H1 (cell line): Measurements from ENCODE around the gene TNFRSF18. TPM values are rescaled to one million over a fixed set of nuclear protein-coding genes. Genes with fewer than 3 reads are reported as not detected.

ENCODE experiments used
- CTCF ChIA-PET: fragments of 300-600 bp; sonication (Branson Sonifier 250); formaldehyde crosslinking; loops from one replicate; lab custom pipeline; 2021; ENCODE audit not compliant: partially characterized antibody; lab: Charles Lee
- POLR2A ChIA-PET: fragments of 300-600 bp; sonication (Branson Sonifier 250); formaldehyde crosslinking; loops from one replicate; lab custom pipeline; 2021; ENCODE audit warnings: inconsistent platforms; ENCODE audit not compliant: partially characterized antibody; lab: Charles Lee
- DNase-seq, 2 experiments: peaks; one replicate each; pipeline versions ENCODE4 v3.0.0 to v3.0.0-alpha.2; 2010 to 2022; ENCODE audit warnings: low spot score in 2 of 2, low read depth in 1 of 2, mixed read lengths in 1 of 2
- FAIRE-seq: peaks from 2 replicates; lab custom pipeline; 2011; peaks lifted over from hg19 to GRCh38; lab: Jason Lieb, UNC
- H2AFZ ChIP-seq: 2 replicates; pipeline ENCODE4 v1.8.1; 2012; ENCODE audit warnings: low read length, inconsistent platforms
- H2AK5ac ChIP-seq: 2 replicates; pipeline ENCODE4 v1.6.1; 2013; ENCODE audit warnings: low read depth, low read length
- H2BK120ac ChIP-seq: replicated peaks from 2 replicates; pipeline ENCODE3; 2013; ENCODE audit warnings: low read depth, low read length, inconsistent platforms
- H2BK12ac ChIP-seq: 2 replicates; pipeline ENCODE4 v1.6.1; 2013; ENCODE audit warnings: low read depth, low read length
- H2BK15ac ChIP-seq: 2 replicates; pipeline ENCODE4 v1.6.1; 2013; ENCODE audit warnings: low read length
- H2BK20ac ChIP-seq: 2 replicates; pipeline ENCODE4 v1.6.1; 2013; ENCODE audit warnings: low read length
- H2BK5ac ChIP-seq: 2 replicates; pipeline ENCODE4 v1.6.1; 2013; ENCODE audit warnings: low read depth, low read length
- H3K14ac ChIP-seq: 2 replicates; pipeline ENCODE4 v1.6.1; 2013; ENCODE audit warnings: inconsistent platforms; ENCODE audit not compliant: insufficient read length
- H3K18ac ChIP-seq: 2 replicates; pipeline ENCODE4 v1.6.1; 2013; ENCODE audit warnings: low read length; ENCODE audit errors: extremely low read depth
- H3K23ac ChIP-seq: 2 replicates; pipeline ENCODE4 v1.6.1; 2013; ENCODE audit warnings: inconsistent platforms; ENCODE audit not compliant: insufficient read length
- H3K23me2 ChIP-seq: 2 replicates; pipeline ENCODE4 v1.6.1; 2013; ENCODE audit warnings: low read depth, low read length
- H3K27ac ChIP-seq: 2 replicates; pipeline ENCODE4 v1.6.1; 2011; ENCODE audit warnings: low read depth, low read length, inconsistent platforms
- H3K27me3 ChIP-seq, 4 experiments: replicated peaks in 1 of 4; 1 replicate in 1 of 4; 2 replicates in 3 of 4; pipeline versions ENCODE4 v1.6.1 to v1.8.1; 2011 to 2013; ENCODE audit warnings: low read length in 3 of 4, mild to moderate bottlenecking in 3 of 4, inconsistent platforms in 2 of 4, mixed read lengths in 2 of 4, moderate library complexity in 1 of 4; ENCODE audit not compliant: control insufficient read depth in 3 of 4, insufficient read depth in 3 of 4; ENCODE audit errors: extremely low read depth in 1 of 4
- H3K36me3 ChIP-seq, 4 experiments: 2 replicates each; pipeline versions ENCODE4 v1.6.1 to v1.8.1; 2011 to 2013; ENCODE audit warnings: mild to moderate bottlenecking in 4 of 4, low read length in 3 of 4, moderate library complexity in 2 of 4, control low read depth in 1 of 4, inconsistent platforms in 1 of 4; ENCODE audit not compliant: insufficient read depth in 4 of 4, control insufficient read depth in 2 of 4
- H3K4ac ChIP-seq: replicated peaks from 2 replicates; pipeline ENCODE3; 2013; ENCODE audit warnings: low read length, low read depth, mixed read lengths, inconsistent platforms; ENCODE audit not compliant: insufficient read length
- H3K4me1 ChIP-seq, 4 experiments: replicated peaks in 1 of 4; 1 replicate in 1 of 4; 2 replicates in 3 of 4; pipeline versions ENCODE4 v1.6.1 to v1.8.1; 2011 to 2013; ENCODE audit warnings: low read length in 3 of 4, inconsistent platforms in 2 of 4, mixed read lengths in 1 of 4; ENCODE audit not compliant: insufficient read depth in 4 of 4, control insufficient read depth in 3 of 4
- H3K4me2 ChIP-seq, 2 experiments: 2 replicates each; pipeline versions ENCODE4 v1.6.1 to v1.8.1; 2011 to 2013; ENCODE audit warnings: low read depth in 2 of 2, low read length in 2 of 2, control low read depth in 1 of 2, inconsistent platforms in 1 of 2, mild to moderate bottlenecking in 1 of 2; ENCODE audit not compliant: insufficient read depth in 1 of 2
- H3K4me3 ChIP-seq, 4 experiments: fragments of 200-600, 300-600 bp in 1 of 4; sonication (generic), shearing (Covaris generic), sonication (Bioruptor Twin) in 1 of 4; 2 replicates each; pipeline versions ENCODE4 v1.5.1 to v1.8.1; 2011 to 2016; ENCODE audit warnings: low read length in 4 of 4, low read depth in 3 of 4, control low read depth in 2 of 4, inconsistent platforms in 2 of 4, mild to moderate bottlenecking in 2 of 4, mixed read lengths in 1 of 4, moderate library complexity in 1 of 4; ENCODE audit not compliant: insufficient read depth in 2 of 4; ENCODE audit errors: extremely low read depth in 1 of 4
- H3K56ac ChIP-seq: replicated peaks from 2 replicates; pipeline ENCODE3; 2013; ENCODE audit warnings: low read depth, mild to moderate bottlenecking, mixed read lengths, low read length, inconsistent platforms; ENCODE audit not compliant: insufficient read length
- H3K79me1 ChIP-seq: 2 replicates; pipeline ENCODE4 v1.6.1; 2013; ENCODE audit warnings: low read depth, low read length, control low read depth
- H3K79me2 ChIP-seq, 2 experiments: 2 replicates each; pipeline versions ENCODE4 v1.6.1 to v1.8.1; 2012 to 2013; ENCODE audit warnings: low read length in 2 of 2, mild to moderate bottlenecking in 2 of 2, inconsistent platforms in 1 of 2; ENCODE audit not compliant: insufficient read depth in 2 of 2, control insufficient read depth in 1 of 2
- H3K9ac ChIP-seq, 4 experiments: replicated peaks in 1 of 4; 1 replicate in 1 of 4; 2 replicates in 3 of 4; pipeline versions ENCODE4 v1.6.1 to v1.8.1; 2011 to 2013; ENCODE audit warnings: low read depth in 3 of 4, low read length in 3 of 4, control low read depth in 2 of 4, mild to moderate bottlenecking in 2 of 4, moderate library complexity in 2 of 4, inconsistent platforms in 1 of 4; ENCODE audit errors: extremely low read depth in 1 of 4
- H3K9me3 ChIP-seq, 2 experiments: 2 replicates each; pipeline versions ENCODE4 v1.6.1 to v1.8.1; 2012 to 2013; ENCODE audit warnings: mild to moderate bottlenecking in 2 of 2, moderate library complexity in 2 of 2, control low read depth in 1 of 2, inconsistent platforms in 1 of 2, low read depth in 1 of 2, low read length in 1 of 2, mixed read lengths in 1 of 2; ENCODE audit not compliant: insufficient read depth in 2 of 2
- H4K20me1 ChIP-seq, 2 experiments: replicated peaks in 1 of 2; 2 replicates each; pipeline versions ENCODE3 to v1.8.1; 2011 to 2013; ENCODE audit warnings: inconsistent platforms in 2 of 2, low read length in 2 of 2, mild to moderate bottlenecking in 1 of 2; ENCODE audit not compliant: insufficient read depth in 2 of 2, control insufficient read depth in 1 of 2
- H4K5ac ChIP-seq: 2 replicates; pipeline ENCODE4 v1.6.1; 2013; ENCODE audit warnings: low read length, low read depth, mixed read lengths, inconsistent platforms; ENCODE audit not compliant: insufficient read length
- H4K8ac ChIP-seq: 2 replicates; pipeline ENCODE4 v1.8.0; 2013; ENCODE audit warnings: mild to moderate bottlenecking, moderate library complexity, low read length, inconsistent platforms; ENCODE audit not compliant: insufficient read depth; ENCODE audit errors: extremely low read depth
- H4K91ac ChIP-seq: replicated peaks from 2 replicates; pipeline ENCODE3; 2013; ENCODE audit warnings: low read length, mixed read lengths, inconsistent platforms; ENCODE audit not compliant: insufficient read length
- ASH2L ChIP-seq: fragments of 200-600, 300-600 bp; sonication (generic); IDR thresholded peaks from one replicate; pipeline ENCODE4 v1.7.1; 2017; ENCODE audit warnings: low read length
- CBX5 ChIP-seq: fragments of 300-800, 300-1000 bp; sonication (generic); IDR thresholded peaks from 2 replicates; pipeline ENCODE4 v1.7.1; 2016; ENCODE audit warnings: antibody characterized with exemption, low read length, low read depth
- JUN ChIP-seq: IDR thresholded peaks from 2 replicates; pipeline ENCODE4 v1.6.1; 2011; ENCODE audit warnings: low read depth, mild to moderate bottlenecking, improper control_type of control experiment, low read length
- KDM5A ChIP-seq: fragments of 200-600 bp; IDR thresholded peaks from 2 replicates; pipeline ENCODE4 v1.7.1; 2012; ENCODE audit warnings: mild to moderate bottlenecking, low read length, inconsistent platforms, mixed read lengths
- NRF1 ChIP-seq: IDR thresholded peaks from 2 replicates; pipeline ENCODE4 v1.6.1; 2011; ENCODE audit warnings: mild to moderate bottlenecking, low read depth, low read length, improper control_type of control experiment
- PHF8 ChIP-seq: fragments of 200-600 bp; sonication (generic); conservative IDR thresholded peaks from 2 replicates; pipeline ENCODE4 v1.7.1; 2012; ENCODE audit warnings: low read depth, mild to moderate bottlenecking, inconsistent platforms, low read length, moderate library complexity
- RXRA ChIP-seq: IDR thresholded peaks from 2 replicates; pipeline ENCODE4 v1.6.1; 2011; ENCODE audit warnings: low read depth, mild to moderate bottlenecking, low read length, moderate library complexity; ENCODE audit not compliant: insufficient read depth
- WGBS, 2 experiments: shearing (Covaris generic) in 1 of 2; methylation state at CpG; one replicate each; pipeline versions ENCODE4 v1.1.6 to v1.1.7; 2013 to 2015; ENCODE audit warnings: low lambda C conversion rate in 2 of 2, mixed read lengths in 2 of 2, inconsistent platforms in 1 of 2, low coverage in 1 of 2, missing lambda C conversion rate in 1 of 2; ENCODE audit not compliant: insufficient replicate concordance in 2 of 2, insufficient coverage in 1 of 2, insufficient read length in 1 of 2; ENCODE audit errors: extremely low coverage in 1 of 2, missing lambda C conversion rate in 1 of 2; 5-methylcytosine and 5-hydroxymethylcytosine counted together
- polyA plus RNA-seq, 7 experiments: library from polyadenylated mRNA; depleted of rRNA in 3 of 7; stranded (reverse) in 5 of 7; unstranded in 2 of 7; fragments of >200 nt in 5 of 7; fragments of 200-250 nt in 2 of 7; gene quantifications; 1 replicate in 5 of 7; 2 replicates in 1 of 7; 4 replicates in 1 of 7; pipeline versions ENCODE4 v1.2.1 to v1.2.3, GENCODE V29; 2011 to 2013; ENCODE audit warnings: missing spikeins in 2 of 7, mixed read lengths in 2 of 7
- total RNA-seq: library from RNA; stranded (reverse); fragmentation: NEBNext Ultra II Directional; extraction: Animal tissue kit (Norgen Biotek cat#: 25700); gene quantifications from 2 replicates; pipeline ENCODE4 v1.2.1, GENCODE V29; 2021
- TF ChIP-seq, protein P1 (sequence below): IDR thresholded peaks from 2 replicates; pipeline ENCODE4 v1.6.1; 2012; ENCODE audit warnings: inconsistent platforms
- TF ChIP-seq, protein P2 (sequence below): IDR thresholded peaks from 2 replicates; pipeline ENCODE4 v1.6.1; 2012; ENCODE audit warnings: inconsistent platforms

Gene TNFRSF18
- total and polyA plus RNA-seq, 2 of the 8 experiments (the other 6 are each of a cell fraction or from before 2014, with no cell fraction given), result 1.5 to 2.5 TPM

DNA sequence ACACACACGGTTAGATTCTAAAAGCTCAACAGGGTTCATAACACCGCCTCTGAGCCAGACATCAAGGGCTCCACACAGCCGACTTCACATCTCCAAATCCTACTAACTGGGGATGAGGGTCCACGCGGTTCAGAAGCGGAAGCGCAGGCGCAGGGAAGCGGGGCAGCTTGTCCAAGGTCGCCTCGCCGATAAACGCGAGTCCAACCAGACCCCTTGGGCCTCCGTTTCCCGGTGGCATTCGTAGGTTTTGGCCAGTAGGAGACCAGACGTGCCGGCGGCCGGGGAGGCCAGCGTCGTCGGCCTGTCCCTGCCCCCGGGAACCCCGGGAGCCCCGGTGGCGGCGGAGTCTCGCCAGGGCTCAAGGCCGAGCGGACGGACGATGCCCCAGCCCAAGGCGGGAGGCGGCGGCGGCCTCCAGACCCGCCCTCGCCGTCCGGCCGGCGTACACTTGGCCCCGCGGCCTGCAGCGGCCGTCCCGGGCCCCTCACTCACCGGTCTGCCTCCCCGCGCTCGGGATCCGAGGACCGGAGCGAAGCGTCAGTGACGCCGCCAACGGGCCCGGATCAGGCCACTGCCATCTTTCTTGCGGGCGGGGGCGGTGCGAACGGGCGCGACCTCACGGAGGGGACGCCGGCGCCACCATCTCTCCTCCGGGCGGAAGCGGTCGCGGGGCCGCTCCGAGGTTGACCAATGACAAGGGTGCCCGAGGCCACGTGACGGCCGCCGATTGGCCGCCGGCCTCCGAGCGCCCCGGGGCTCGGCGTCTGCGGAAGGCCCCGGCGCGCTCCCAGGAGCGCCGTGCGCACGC is 25.2 kb upstream of the TNFRSF18 start, which contains the start of gene SDF4:
SDF4 (minus strand) TSS at position 602 of the 808 bp plus-strand sequence. CDS start 3,229 bp downstream, outside the sequence.
- ChIA-PET POLR2A (interaction anchor here (0.6 to 2.3 kb wide), 19 partner anchors 8 to 256 kb away, joined by 3 to 12 read pairs (median 4); partner anchors contain the start of genes C1QTNF12 and TNFRSF18), CTCF (interaction anchor here (0.6 to 1.6 kb wide), 10 partner anchors 8 to 247 kb away, joined by 3 to 6 read pairs (median 4); partner anchors contain the start of gene RNF223)
- peak within 1 kb of the TSS; percentile 88; the same call in 1 of the 2 replicates for H2BK15ac ChIP-seq
- peak within 1 kb of the TSS; percentile 91 for H3K4ac ChIP-seq
- FAIRE-seq, result no peak
- H3K36me3 ChIP-seq, result peaks cover 2 to 22% (median 4%) of the 10 kb centered on the region in 4 experiments; a peak in 4 of 8 replicates
- H2BK20ac ChIP-seq, result no peak within 1 kb of the TSS
- H3K4me1 ChIP-seq, result peaks cover 0 to 6% (median under 1%) of the 10 kb centered on the region in 4 experiments; a peak in 4 of 7 replicates
- peak within 1 kb of the TSS; percentile 17; the same call in 1 of the 2 replicates for H2BK12ac ChIP-seq
- H3K14ac ChIP-seq, result no peak within 1 kb of the TSS
- H3K56ac ChIP-seq, result peak within 1 kb of the TSS; percentile 30
- H3K9ac ChIP-seq, result peak within 1 kb of the TSS; percentile 58 to 89 (median 80)
- H4K20me1 ChIP-seq, result peaks cover under 1 to 25% of the 10 kb centered on the region in 2 experiments
- H3K18ac ChIP-seq, result peak within 1 kb of the TSS; percentile 60; the same call in 1 of the 2 replicates
- WGBS, 2 experiments, result 2% methylated on average over 18 of the region's 99 CpGs; no CpG with 5 or more reads in 1 of the 2 experiments
- peaks cover 7% of the 10 kb centered on the region for H3K23me2 ChIP-seq
- peak within 1 kb of the TSS; percentile 81 to 88 for H3K4me2 ChIP-seq
- peak within 1 kb of the TSS; percentile 15; the same call in 1 of the 2 replicates for H2BK5ac ChIP-seq
- peak within 1 kb of the TSS; percentile 21; the same call in 1 of the 2 replicates for H2AFZ ChIP-seq
- peaks cover 0 to 9% of the 10 kb centered on the region in 2 experiments; a peak in 2 of 4 replicates for H3K9me3 ChIP-seq
- H3K23ac ChIP-seq, result no peak within 1 kb of the TSS
- peaks cover 40% of the 10 kb centered on the region for H3K79me1 ChIP-seq
- peak; percentile 76 to 94 for DNase-seq
- H3K27ac ChIP-seq, result peak within 1 kb of the TSS; percentile 86
- no peak within 1 kb of the TSS for H4K5ac ChIP-seq
- peak within 1 kb of the TSS; percentile 91 for H4K8ac ChIP-seq
- H3K79me2 ChIP-seq, result peaks cover 6 to 34% of the 10 kb centered on the region in 2 experiments; a peak in 3 of 4 replicates
- H3K4me3 ChIP-seq, result peak within 1 kb of the TSS; percentile 86 to 92 (median 90)
- no peaks in the 10 kb centered on the region; a peak in 1 of 7 replicates for H3K27me3 ChIP-seq
- H2AK5ac ChIP-seq, result peak within 1 kb of the TSS; percentile 25; the same call in 1 of the 2 replicates
- H2BK120ac ChIP-seq, result no peak within 1 kb of the TSS
- H4K91ac ChIP-seq, result no peak within 1 kb of the TSS
- TF ChIP-seq, protein P1, sequence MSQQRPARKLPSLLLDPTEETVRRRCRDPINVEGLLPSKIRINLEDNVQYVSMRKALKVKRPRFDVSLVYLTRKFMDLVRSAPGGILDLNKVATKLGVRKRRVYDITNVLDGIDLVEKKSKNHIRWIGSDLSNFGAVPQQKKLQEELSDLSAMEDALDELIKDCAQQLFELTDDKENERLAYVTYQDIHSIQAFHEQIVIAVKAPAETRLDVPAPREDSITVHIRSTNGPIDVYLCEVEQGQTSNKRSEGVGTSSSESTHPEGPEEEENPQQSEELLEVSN, result peak; percentile 32; the same call in 1 of the 2 replicates
- TF ChIP-seq, protein P2, sequence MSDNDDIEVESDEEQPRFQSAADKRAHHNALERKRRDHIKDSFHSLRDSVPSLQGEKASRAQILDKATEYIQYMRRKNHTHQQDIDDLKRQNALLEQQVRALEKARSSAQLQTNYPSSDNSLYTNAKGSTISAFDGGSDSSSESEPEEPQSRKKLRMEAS, result peak; percentile 65
- TF ChIP-seq ASH2L (peak; percentile 46), JUN (no peak), NRF1 (peak; percentile 87), CBX5 (no peak), KDM5A (0 out of 2 replicates have a peak, but pooled peaks have one; percentile 41), RXRA (no peak), PHF8 (peak; percentile 71)
